Keratinocyte (primary cell): ENCODE measurements around the gene PGAP6.
"Not testable (repeated sequence)": the region's sequence is repeated elsewhere in the genome, so short reads cannot be mapped to it uniquely, and the experiment has no call there.

Experiments used
- CTCF ChIP-seq, 3 experiments: IDR thresholded peaks in 1 of 3; conservative IDR thresholded peaks in 1 of 3; optimal IDR thresholded peaks in 1 of 3; 2 replicates in 2 of 3; 3 replicates in 1 of 3; pipeline versions ENCODE3 to v1.5.1; 2011; ENCODE audit warnings: low read length in 3 of 3, mild to moderate bottlenecking in 3 of 3, moderate library complexity in 2 of 3, control low read depth in 1 of 3, inconsistent platforms in 1 of 3; ENCODE audit not compliant: insufficient read depth in 2 of 3; ENCODE audit errors: extremely low read depth in 1 of 3
- EZH2 ChIP-seq: IDR thresholded peaks from one replicate; pipeline ENCODE4 v1.6.1; 2012; ENCODE audit warnings: inconsistent platforms, mild to moderate bottlenecking, low read length, moderate library complexity

GRCh38 chr16:348495-348894, 33.3 kb downstream of the PGAP6 start:
- TF ChIP-seq EZH2; CTCF (optimal IDR thresholded peaks at IDR 0.05 in 1 of 3, IDR thresholded peaks at IDR 0.05 in 1 of 3, conservative IDR thresholded peaks at IDR 0.05 in 1 of 3; ENCODE audit: extremely low read depth in 1 of 3, insufficient read depth in 2 of 3, low read length in 3 of 3): not testable (repeated sequence)
